Nephron progenitor cell (in vitro differentiated cells): Measurements from ENCODE around the gene RRP8.
A peak's percentile ranks its signal among the peaks of the same experiment; 100 is the strongest.

ENCODE experiments used
- DNase-seq: peaks from one replicate; pipeline ENCODE4 v3.0.0; 2021
- H3K27ac Mint-ChIP-seq: 2 replicates; pipeline ENCODE4 v1.8.0; 2021; ENCODE audit warnings: mild to moderate bottlenecking, moderate library complexity, mixed read lengths
- H3K27me3 Mint-ChIP-seq: 2 replicates; pipeline ENCODE4 v1.8.0; 2021; ENCODE audit warnings: mild to moderate bottlenecking, low read depth, mixed read lengths; ENCODE audit not compliant: poor library complexity
- H3K36me3 Mint-ChIP-seq: 2 replicates; pipeline ENCODE4 v1.8.0; 2021; ENCODE audit warnings: low read depth, mixed read lengths
- H3K4me1 Mint-ChIP-seq: 2 replicates; pipeline ENCODE4 v1.8.0; 2021; ENCODE audit warnings: mixed read lengths
- H3K4me3 Mint-ChIP-seq: 2 replicates; pipeline ENCODE4 v1.8.0; 2021; ENCODE audit warnings: mild to moderate bottlenecking, moderate library complexity, mixed read lengths
- H3K9me3 Mint-ChIP-seq: 2 replicates; pipeline ENCODE4 v1.8.0; 2021; ENCODE audit warnings: mild to moderate bottlenecking, moderate library complexity, mixed read lengths
- TF ChIP-seq, protein P1 (sequence below): fragments of 200-600 bp; sonication (generic); IDR thresholded peaks from 2 replicates; pipeline ENCODE4 v1.5.0; 2021; ENCODE audit warnings: antibody characterized with exemption

The RRP8 gene

DNA sequence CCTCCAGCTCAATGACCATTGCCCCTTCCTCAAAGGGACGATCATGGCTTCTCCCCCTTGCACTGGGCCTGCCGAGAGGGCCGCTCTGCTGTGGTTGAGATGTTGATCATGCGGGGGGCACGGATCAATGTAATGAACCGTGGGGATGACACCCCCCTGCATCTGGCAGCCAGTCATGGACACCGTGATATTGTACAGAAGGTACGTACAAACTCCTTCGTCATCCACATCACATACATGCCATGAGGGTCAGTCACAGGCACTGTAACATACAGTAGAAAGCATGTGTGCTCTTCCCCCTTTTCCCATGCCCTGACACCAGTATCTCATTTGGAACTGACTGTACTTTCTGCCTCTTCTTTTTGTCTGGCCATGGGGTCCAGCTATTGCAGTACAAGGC, 4.6 kb upstream of the RRP8 start:
- no peak for DNase-seq
- TF ChIP-seq, protein P1, sequence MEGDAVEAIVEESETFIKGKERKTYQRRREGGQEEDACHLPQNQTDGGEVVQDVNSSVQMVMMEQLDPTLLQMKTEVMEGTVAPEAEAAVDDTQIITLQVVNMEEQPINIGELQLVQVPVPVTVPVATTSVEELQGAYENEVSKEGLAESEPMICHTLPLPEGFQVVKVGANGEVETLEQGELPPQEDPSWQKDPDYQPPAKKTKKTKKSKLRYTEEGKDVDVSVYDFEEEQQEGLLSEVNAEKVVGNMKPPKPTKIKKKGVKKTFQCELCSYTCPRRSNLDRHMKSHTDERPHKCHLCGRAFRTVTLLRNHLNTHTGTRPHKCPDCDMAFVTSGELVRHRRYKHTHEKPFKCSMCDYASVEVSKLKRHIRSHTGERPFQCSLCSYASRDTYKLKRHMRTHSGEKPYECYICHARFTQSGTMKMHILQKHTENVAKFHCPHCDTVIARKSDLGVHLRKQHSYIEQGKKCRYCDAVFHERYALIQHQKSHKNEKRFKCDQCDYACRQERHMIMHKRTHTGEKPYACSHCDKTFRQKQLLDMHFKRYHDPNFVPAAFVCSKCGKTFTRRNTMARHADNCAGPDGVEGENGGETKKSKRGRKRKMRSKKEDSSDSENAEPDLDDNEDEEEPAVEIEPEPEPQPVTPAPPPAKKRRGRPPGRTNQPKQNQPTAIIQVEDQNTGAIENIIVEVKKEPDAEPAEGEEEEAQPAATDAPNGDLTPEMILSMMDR: no peak
- peak overlapping the region; percentile 94 for H3K4me3 Mint-ChIP-seq

DNA sequence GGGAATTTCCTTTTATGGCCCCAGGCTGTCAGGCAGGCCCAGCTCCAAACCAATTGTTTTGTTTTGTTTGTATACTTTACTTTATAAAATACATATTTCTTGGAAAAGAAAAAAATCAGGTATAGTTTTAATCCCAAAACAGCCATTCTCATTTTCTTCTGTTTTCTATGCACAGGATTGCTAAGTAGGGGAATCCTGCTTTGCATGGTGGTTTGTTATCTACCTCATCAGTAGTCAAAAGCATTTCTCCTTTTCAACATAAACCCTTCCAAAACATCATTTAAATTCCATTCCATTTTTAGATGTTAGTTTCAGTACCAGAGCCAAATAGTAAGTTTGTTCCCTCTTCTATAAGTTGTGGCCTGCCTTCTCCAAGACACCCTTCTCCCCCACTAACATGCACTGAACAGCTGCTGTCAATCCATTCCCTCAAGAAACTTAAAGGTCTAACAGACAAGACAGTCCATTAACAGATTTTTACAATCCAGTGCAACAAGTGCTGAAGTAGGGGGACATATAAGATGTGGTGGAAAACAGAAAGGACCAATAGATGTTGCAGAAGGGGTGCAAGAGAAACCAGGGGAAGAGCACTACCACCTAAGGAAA, 3.9 kb upstream of the RRP8 start:
- Mint-ChIP-seq H3K36me3 (peaks cover 37% of the 10 kb centered on the region), H3K9me3 (no peaks in the 10 kb centered on the region), H3K27ac (peak overlapping the region; percentile 64), H3K4me3 (peak overlapping the region; percentile 59), H3K4me1 (no peaks in the 10 kb centered on the region), H3K27me3 (peaks cover 4% of the 10 kb centered on the region)
- DNase-seq: no peak
- TF ChIP-seq, protein P1: no peak

More for the DNA sequence above, 4.6 kb upstream of the RRP8 start:
- Mint-ChIP-seq H3K27me3 (peaks cover 3% of the 10 kb centered on the region), H3K27ac (peak overlapping the region; percentile 96), H3K4me1 (no peaks in the 10 kb centered on the region), H3K36me3 (peaks cover 37% of the 10 kb centered on the region), H3K9me3 (no peaks in the 10 kb centered on the region)

DNA sequence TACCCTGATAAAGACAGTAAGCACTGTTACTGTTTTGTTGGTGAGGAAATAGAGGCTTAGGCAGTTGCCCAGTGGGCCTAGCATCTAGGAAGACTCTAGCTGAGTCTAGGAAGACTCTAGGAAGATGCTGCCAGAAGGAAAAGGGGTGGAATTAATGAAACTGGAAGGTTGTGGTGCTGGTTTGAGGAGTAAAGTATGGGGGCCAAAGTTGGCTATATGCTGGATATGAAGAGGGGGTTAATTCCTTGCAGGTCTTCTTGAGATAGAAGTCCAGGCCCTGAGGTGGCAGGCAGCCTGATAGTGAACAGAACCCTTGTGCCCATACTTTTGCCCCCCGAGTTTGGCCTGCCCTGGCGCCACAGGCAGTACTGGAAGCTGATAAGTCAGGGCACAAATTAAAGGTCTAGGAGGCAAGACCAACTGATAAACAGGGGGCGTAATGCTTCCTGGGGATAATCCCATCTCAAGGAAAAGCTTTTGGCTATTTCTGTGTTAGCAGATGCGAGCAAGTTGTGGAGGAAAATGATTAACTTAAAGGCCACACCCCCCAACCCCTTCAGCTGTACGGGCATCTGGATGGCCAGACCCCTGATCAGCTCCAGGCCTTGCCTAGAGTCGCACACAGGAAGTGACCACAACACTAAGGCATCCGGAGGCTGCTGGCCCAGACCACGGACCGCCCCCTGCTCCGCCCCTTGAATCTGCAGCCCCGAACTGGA, 3.2 kb upstream of the RRP8 start:
- H3K36me3 Mint-ChIP-seq: peaks cover 41% of the 10 kb centered on the region
- H3K4me3 Mint-ChIP-seq: peak overlapping the region; percentile 43
- peaks cover 5% of the 10 kb centered on the region for H3K27me3 Mint-ChIP-seq
- DNase-seq: peak; percentile 93
- no peaks in the 10 kb centered on the region for H3K4me1 Mint-ChIP-seq
- TF ChIP-seq, protein P1: no peak
- no peaks in the 10 kb centered on the region for H3K9me3 Mint-ChIP-seq
- H3K27ac Mint-ChIP-seq: peak overlapping the region; percentile 94

DNA sequence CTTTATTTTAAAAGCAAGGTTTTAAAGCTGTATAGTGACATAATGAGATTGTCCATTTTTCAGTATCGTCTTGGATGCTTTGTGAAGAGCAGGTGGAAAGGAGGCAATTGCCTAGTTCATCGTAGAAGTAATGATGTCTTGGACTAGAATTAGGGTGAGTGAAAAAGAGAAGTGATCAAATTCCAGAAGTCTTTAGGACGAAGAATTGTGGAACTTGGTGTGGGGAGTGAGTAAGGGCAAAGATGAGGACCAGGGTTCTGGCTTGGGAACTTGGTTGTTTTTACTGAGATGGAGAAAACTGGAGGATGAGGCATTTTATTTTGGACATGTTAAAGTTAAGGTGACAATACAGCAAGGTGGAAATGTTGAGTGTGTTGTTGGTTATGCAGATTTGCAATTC, 1.4 kb upstream of the RRP8 start:
- no peak overlapping the region for H3K27ac Mint-ChIP-seq
- no peak overlapping the region for H3K4me3 Mint-ChIP-seq
- peaks cover 37% of the 10 kb centered on the region for H3K36me3 Mint-ChIP-seq
- TF ChIP-seq, protein P1: no peak
- no peak for DNase-seq
- H3K27me3 Mint-ChIP-seq: peaks cover 5% of the 10 kb centered on the region
- no peaks in the 10 kb centered on the region for H3K4me1 Mint-ChIP-seq
- no peaks in the 10 kb centered on the region for H3K9me3 Mint-ChIP-seq

DNA sequence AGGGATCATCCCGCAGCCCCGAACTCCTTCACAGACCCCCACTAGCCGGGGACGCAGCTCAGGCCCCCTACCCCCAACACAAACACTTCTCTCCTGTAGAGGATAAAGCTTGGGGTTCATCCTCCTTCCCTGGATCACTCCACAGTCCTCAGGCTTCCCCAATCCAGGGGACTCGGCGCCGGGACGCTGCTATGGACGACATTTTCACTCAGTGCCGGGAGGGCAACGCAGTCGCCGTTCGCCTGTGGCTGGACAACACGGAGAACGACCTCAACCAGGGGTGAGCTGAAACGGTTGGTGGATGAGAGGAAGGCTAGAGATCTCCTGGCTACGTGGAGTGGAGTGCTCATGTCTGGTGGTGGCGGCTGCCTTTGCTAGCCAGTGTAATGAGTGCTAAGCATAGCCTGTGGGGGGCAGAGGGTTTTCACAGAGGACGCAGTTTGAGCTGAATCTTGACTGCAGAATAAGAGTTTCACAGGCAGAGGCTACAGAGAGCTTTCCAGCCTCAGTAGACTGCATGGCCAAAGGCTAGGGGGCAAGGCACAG, 738 bp upstream of the RRP8 start:
- DNase-seq: peak; percentile 64
- no peaks in the 10 kb centered on the region for H3K4me1 Mint-ChIP-seq
- H3K4me3 Mint-ChIP-seq: no peak overlapping the region
- H3K27me3 Mint-ChIP-seq: peaks cover 5% of the 10 kb centered on the region
- no peak overlapping the region for H3K27ac Mint-ChIP-seq
- H3K9me3 Mint-ChIP-seq: no peaks in the 10 kb centered on the region
- H3K36me3 Mint-ChIP-seq: peaks cover 36% of the 10 kb centered on the region
- TF ChIP-seq, protein P1: no peak
